ENCODE data around the gene SORCS1. TPM values are rescaled to one million over a fixed set of nuclear protein-coding genes. Genes with fewer than 3 reads are reported as not detected.

Gene SORCS1
- total and polyA plus RNA-seq, 2 donors (not counting 1 experiment from before 2014, with no cell fraction given), result not detected

GRCh38 chr10:106864031-106864430, 300.5 kb downstream of the SORCS1 start:
- Mint-ChIP-seq H3K4me1 (no peaks in the 10 kb centered on the region), H3K4me3 (no peak overlapping the region), H3K27ac (no peak overlapping the region), H3K9me3 (ENCODE audit: insufficient read depth) (peaks cover 4% of the 10 kb centered on the region), H3K27me3 (no peaks in the 10 kb centered on the region)
- no peak for DNase-seq
- intact Hi-C loops (cut with micrococcal nuclease), result no loop called here
- Histone ChIP-seq H3K4me1 (ENCODE audit: control insufficient read depth in 2 of 2, insufficient read depth in 2 of 2, low read length in 2 of 2) (no peaks in the 10 kb centered on the region), H3K4me2 (replicated peaks; ENCODE audit: low read depth, low read length, poor library complexity, severe bottlenecking) (no peak overlapping the region), H3K9me3 (ENCODE audit: control extremely low read depth in 1 of 3, control insufficient read depth in 2 of 3, insufficient read depth in 1 of 3, low read length in 2 of 3) (peaks cover 0 to 10% (median 0%) of the 10 kb centered on the region in 3 donors), H3K36me3 (replicated peaks in 1 of 2; ENCODE audit: control extremely low read depth in 1 of 2, control insufficient read depth in 1 of 2, extremely low read depth in 1 of 2, insufficient read depth in 2 of 2, low read length in 1 of 2) (no peaks in the 10 kb centered on the region), H3K27me3 (replicated peaks in 1 of 4; ENCODE audit: control extremely low read depth in 1 of 4, control insufficient read depth in 3 of 4, insufficient read depth in 4 of 4, low read length in 3 of 4) (no peaks in the 10 kb centered on the region), H4K20me1 (ENCODE audit: control insufficient read depth, insufficient read depth, low read length, poor library complexity, severe bottlenecking) (no peaks in the 10 kb centered on the region), H3K4me3 (ENCODE audit: control extremely low read depth in 1 of 5, extremely low read depth in 1 of 5, insufficient read depth in 1 of 5, low read depth in 2 of 5, low read length in 4 of 5) (no peak overlapping the region), H2AFZ (ENCODE audit: insufficient read depth, low read depth, low read length, poor library complexity, severe bottlenecking) (no peak overlapping the region), H3K9ac (ENCODE audit: low read length) (no peak overlapping the region), H3K79me2 (ENCODE audit: control insufficient read depth, insufficient read depth, low read length) (no peaks in the 10 kb centered on the region), H3K27ac (ENCODE audit: low read length in 2 of 2) (no peak overlapping the region)
- ChIA-PET POLR2A (no interaction called here), CTCF (no interaction called here)
- TF ChIP-seq EZH2 (IDR thresholded peaks at IDR 0.05; ENCODE audit: borderline replicate concordance, insufficient read depth, low read depth, low read length, poor library complexity, severe bottlenecking) (no peak), CTCF (IDR thresholded peaks at IDR 0.05) (no peak)
- no peak for ATAC-seq (ENCODE audit: low read depth)
- 94% methylated on average over 7 of the region's 8 CpGs for WGBS (ENCODE audit: insufficient coverage)

- Histone ChIP-seq H3K4me2 (replicated peaks; ENCODE audit: low read depth, low read length, poor library complexity, severe bottlenecking) (no peak overlapping the region), H3K9ac (ENCODE audit: low read length) (no peak overlapping the region), H3K9me3 (ENCODE audit: control extremely low read depth in 1 of 3, control insufficient read depth in 2 of 3, insufficient read depth in 1 of 3, low read length in 2 of 3) (peaks cover 0 to 10% (median 0%) of the 10 kb centered on the region in 3 donors), H2AFZ (ENCODE audit: insufficient read depth, low read depth, low read length, poor library complexity, severe bottlenecking) (no peak overlapping the region), H3K27me3 (replicated peaks in 1 of 4; ENCODE audit: control extremely low read depth in 1 of 4, control insufficient read depth in 3 of 4, insufficient read depth in 4 of 4, low read length in 3 of 4) (no peaks in the 10 kb centered on the region), H4K20me1 (ENCODE audit: control insufficient read depth, insufficient read depth, low read length, poor library complexity, severe bottlenecking) (no peaks in the 10 kb centered on the region), H3K36me3 (replicated peaks in 1 of 2; ENCODE audit: control extremely low read depth in 1 of 2, control insufficient read depth in 1 of 2, extremely low read depth in 1 of 2, insufficient read depth in 2 of 2, low read length in 1 of 2) (no peaks in the 10 kb centered on the region), H3K4me1 (ENCODE audit: control insufficient read depth in 2 of 2, insufficient read depth in 2 of 2, low read length in 2 of 2) (no peaks in the 10 kb centered on the region), H3K4me3 (ENCODE audit: control extremely low read depth in 1 of 5, extremely low read depth in 1 of 5, insufficient read depth in 1 of 5, low read depth in 2 of 5, low read length in 4 of 5) (no peak overlapping the region), H3K79me2 (ENCODE audit: control insufficient read depth, insufficient read depth, low read length) (no peaks in the 10 kb centered on the region), H3K27ac (ENCODE audit: low read length in 2 of 2) (no peak overlapping the region)
- ATAC-seq (ENCODE audit: low read depth), result no peak
- no peak for DNase-seq
- Mint-ChIP-seq H3K4me3 (no peak overlapping the region), H3K4me1 (no peaks in the 10 kb centered on the region), H3K27me3 (no peaks in the 10 kb centered on the region), H3K9me3 (ENCODE audit: insufficient read depth) (peaks cover 4% of the 10 kb centered on the region), H3K27ac (no peak overlapping the region)
- POLR2A ChIA-PET, result no interaction called here
- TF ChIP-seq EZH2 (IDR thresholded peaks at IDR 0.05; ENCODE audit: borderline replicate concordance, insufficient read depth, low read depth, low read length, poor library complexity, severe bottlenecking) (no peak), CTCF (IDR thresholded peaks at IDR 0.05) (no peak)
- intact Hi-C loops (cut with micrococcal nuclease), result no loop called here
- CTCF ChIA-PET, result no interaction called here
- WGBS (ENCODE audit: insufficient coverage), result 100% methylated on average over 1 of the region's 2 CpGs
These were observed 301.0 kb downstream of the SORCS1 start for GRCh38 chr10:106863549-106863948.
